HG03066 (cell line): ENCODE data around the gene CWF19L2.
"Not testable (repeated sequence)": the region's sequence is repeated elsewhere in the genome, so short reads cannot be mapped to it uniquely, and the experiment has no call there.

Experiments used
- ATAC-seq: cut with Tn5 transposase; IDR thresholded peaks from one replicate; pipeline ENCODE4 v1.9.1; 2021; ENCODE audit warnings: low read depth; ENCODE audit not compliant: unreplicated experiment

The CWF19L2 gene

GRCh38 chr11:107457558-107458271 is at the start of gene CWF19L2:
Gene CWF19L2, minus strand, starts transcription at chr11:107457825. Its CDS starts 9 bp downstream, at chr11:107457816.
- peak; percentile 97 for ATAC-seq

GRCh38 chr11:107505647-107506225 is 48.1 kb upstream of the CWF19L2 start:
- ATAC-seq = no peak

GRCh38 chr11:107504981-107505380 is 47.4 kb upstream of the CWF19L2 start:
- no peak for ATAC-seq

- no peak for ATAC-seq
Observed at GRCh38 chr11:107501713-107502112, 44.1 kb upstream of the CWF19L2 start.

GRCh38 chr11:107497371-107497770 is 39.7 kb upstream of the CWF19L2 start:
- ATAC-seq = not testable (repeated sequence)

- ATAC-seq = no peak
Observed at GRCh38 chr11:107496011-107496410, 38.4 kb upstream of the CWF19L2 start.

- ATAC-seq = no peak
Observed at GRCh38 chr11:107494055-107494454, 36.4 kb upstream of the CWF19L2 start.

GRCh38 chr11:107493117-107493516 is 35.5 kb upstream of the CWF19L2 start:
- no peak for ATAC-seq

- ATAC-seq = no peak
Observed at GRCh38 chr11:107490836-107491235, 33.2 kb upstream of the CWF19L2 start.

- no peak for ATAC-seq
Observed at GRCh38 chr11:107482234-107482633, 24.6 kb upstream of the CWF19L2 start.

GRCh38 chr11:107478922-107479321 is 21.3 kb upstream of the CWF19L2 start:
- no peak for ATAC-seq

- no peak for ATAC-seq
Observed at GRCh38 chr11:107477820-107478219, 20.2 kb upstream of the CWF19L2 start.

GRCh38 chr11:107473792-107474191 is 16.2 kb upstream of the CWF19L2 start:
- no peak for ATAC-seq

- ATAC-seq = no peak
Observed at GRCh38 chr11:107472966-107473365, 15.3 kb upstream of the CWF19L2 start.

GRCh38 chr11:107468596-107468995 is 11.0 kb upstream of the CWF19L2 start:
- no peak for ATAC-seq

GRCh38 chr11:107467696-107468095 is 10.1 kb upstream of the CWF19L2 start:
- ATAC-seq = no peak

- not testable (repeated sequence) for ATAC-seq
Observed at GRCh38 chr11:107466275-107466866, 8.7 kb upstream of the CWF19L2 start.

GRCh38 chr11:107457205-107457557 is 444 bp downstream of the CWF19L2 start:
- peak; percentile 50 for ATAC-seq

GRCh38 chr11:107453594-107454286 is 3.9 kb downstream of the CWF19L2 start:
- ATAC-seq = no peak

- no peak for ATAC-seq
Observed at GRCh38 chr11:107446822-107447431, 10.7 kb downstream of the CWF19L2 start.

- ATAC-seq = no peak
Observed at GRCh38 chr11:107442715-107443215, 14.9 kb downstream of the CWF19L2 start.
